OCI-LY3 (cell line): ENCODE data around the gene GIMAP2.

Source experiments
- CTCF ChIP-seq: fragments of 200-600, 300-600 bp; sonication (generic); IDR thresholded peaks from 2 replicates; pipeline ENCODE4 v1.5.1; 2014; ENCODE audit warnings: antibody characterized with exemption, low read length, low read depth
- EZH2phosphoT487 ChIP-seq: fragments of 200-600 bp; shearing (Covaris generic); IDR thresholded peaks from 2 replicates; pipeline ENCODE4 v1.6.1; 2018; ENCODE audit warnings: antibody characterized with exemption, mixed run types, low read depth

GRCh38 chr7:150666412-150666811, 19.1 kb upstream of the GIMAP2 start:
- no peak for TF ChIP-seq CTCF
- no peak for TF ChIP-seq EZH2phosphoT487
